GM10248 (cell line): Measurements from ENCODE around the gene DAAM1.

Source experiments
- CTCF ChIA-PET: fragments of 300-600 bp; sonication (Branson Sonifier 250); formaldehyde crosslinking; extraction: SDS; loops from one replicate; lab custom pipeline; 2021; ENCODE audit warnings: antibody characterized with exemption; lab: Yijun Ruan, JAX
- POLR2A ChIA-PET: fragments of 350-650 bp; sonication (Branson Sonifier 250); formaldehyde crosslinking; extraction: SDS; loops from one replicate; lab custom pipeline; 2020; ENCODE audit warnings: antibody characterized with exemption; lab: Yijun Ruan, JAX
- DNase-seq: peaks from one replicate; pipeline ENCODE4 v3.0.0; 2012; ENCODE audit errors: extremely low spot score
- CTCF ChIP-seq: IDR thresholded peaks from 2 replicates; pipeline ENCODE4 v1.5.1; 2012; ENCODE audit warnings: mild to moderate bottlenecking, low read depth; ENCODE audit errors: extremely low read depth, missing control alignments, control extremely low read depth

Gene DAAM1

GRCh38 chr14:59349258-59349701 is 160.8 kb downstream of the DAAM1 start:
- ChIA-PET CTCF (interaction anchor here (1.2 to 2.5 kb wide), 3 partner anchors 10 to 225 kb away, joined by 3 to 8 read pairs (median 4); no protein-coding TSS in a partner anchor), POLR2A (no interaction called here)
- no peak for TF ChIP-seq CTCF
- no peak for DNase-seq

DNA sequence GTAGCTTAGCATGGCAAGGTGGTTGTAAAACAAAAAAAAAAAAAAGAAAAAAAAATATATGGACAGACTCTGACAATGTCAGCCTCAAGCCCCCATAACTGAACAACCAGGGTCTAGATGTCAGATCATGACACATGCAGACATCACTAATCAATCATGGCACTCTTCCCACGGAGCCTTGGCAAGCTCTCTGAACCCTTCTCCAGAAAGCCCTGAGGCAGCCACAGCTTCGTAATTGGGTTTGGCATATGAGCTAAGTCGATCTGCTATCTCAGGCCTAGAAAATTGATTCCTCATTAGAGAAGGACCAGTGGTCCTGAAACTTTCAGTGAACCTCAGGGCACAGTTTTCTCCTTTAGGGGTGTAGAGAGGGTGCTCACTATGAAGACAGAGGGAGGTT is 164.5 kb downstream of the DAAM1 start:
- ChIA-PET POLR2A (no interaction called here), CTCF (interaction anchor here (1.1 kb wide), 2 partner anchors 13 to 15 kb away, joined by 3 read pairs; no protein-coding TSS in a partner anchor)
- TF ChIP-seq CTCF = no peak
- DNase-seq = no peak

GRCh38 chr14:59354666-59355065 is 166.2 kb downstream of the DAAM1 start:
- POLR2A ChIA-PET = no interaction called here
- CTCF ChIA-PET = no interaction called here
- no peak for TF ChIP-seq CTCF
- DNase-seq = no peak

DNA sequence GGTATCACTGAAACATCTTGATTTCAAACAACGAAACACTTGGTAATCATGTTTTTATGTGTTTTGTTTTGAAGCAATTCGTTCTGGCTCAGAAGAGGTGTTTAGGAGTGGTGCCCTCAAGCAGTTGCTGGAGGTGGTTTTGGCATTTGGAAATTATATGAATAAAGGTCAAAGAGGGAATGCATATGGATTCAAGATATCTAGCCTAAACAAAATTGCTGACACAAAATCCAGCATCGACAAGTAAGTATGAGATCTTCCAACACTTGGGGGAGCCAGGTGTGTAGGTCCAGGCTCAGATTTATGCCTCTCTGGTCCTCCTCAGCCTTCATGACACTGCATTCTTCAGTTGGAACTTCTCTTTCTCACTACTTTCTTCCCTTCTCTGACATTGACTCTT is 166.6 kb downstream of the DAAM1 start:
- DNase-seq = no peak
- CTCF ChIA-PET = no interaction called here
- no peak for TF ChIP-seq CTCF
- POLR2A ChIA-PET = no interaction called here

DNA sequence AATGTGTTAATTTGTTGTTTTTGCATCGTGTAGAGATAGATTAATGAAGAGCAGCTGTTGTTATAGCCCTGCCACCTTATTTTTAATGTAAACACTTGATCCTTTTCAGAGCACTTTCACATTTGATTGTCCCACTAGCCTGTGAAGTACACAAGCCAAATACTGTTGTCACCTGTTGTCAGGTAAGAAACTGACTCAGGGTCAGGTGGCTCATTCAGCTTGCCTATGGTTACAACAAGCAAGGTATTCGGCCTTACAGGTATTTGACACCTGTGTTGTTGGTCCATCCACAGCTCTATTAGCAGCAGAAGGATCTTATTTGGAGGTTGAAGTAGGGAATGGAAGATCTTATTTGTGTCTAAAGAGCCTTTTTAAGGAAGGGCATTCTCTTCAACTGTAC is 167.8 kb downstream of the DAAM1 start:
- ChIA-PET POLR2A (no interaction called here), CTCF (no interaction called here)
- no peak for DNase-seq
- TF ChIP-seq CTCF = no peak

- ChIA-PET POLR2A (no interaction called here), CTCF (no interaction called here)
- DNase-seq = peak; percentile 35
- TF ChIP-seq CTCF = no peak
These were observed 168.3 kb downstream of the DAAM1 start for GRCh38 chr14:59356767-59357166.

DNA sequence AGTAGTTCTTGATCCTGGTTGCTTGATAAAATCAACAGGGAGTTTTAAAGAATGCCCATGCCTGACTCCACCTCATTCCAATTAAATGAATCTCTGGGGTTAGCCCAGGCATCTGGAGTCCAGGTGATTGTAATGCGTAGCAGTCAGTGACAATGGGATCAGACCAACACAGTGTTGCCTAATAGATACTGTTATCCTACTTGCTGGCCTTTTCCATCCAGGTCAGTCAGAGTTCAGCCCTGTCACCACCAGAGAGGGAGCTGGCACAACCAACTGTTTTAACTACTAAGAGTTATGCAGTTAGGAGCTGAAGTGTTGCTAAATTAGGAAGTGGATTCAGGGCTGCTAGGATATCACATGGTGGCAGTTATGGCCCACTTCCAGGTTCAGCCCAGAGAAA is 169.6 kb downstream of the DAAM1 start:
- no peak for TF ChIP-seq CTCF
- ChIA-PET CTCF (interaction anchor here (1.1 kb wide), 1 partner anchor 28 kb away, joined by 5 read pairs; no protein-coding TSS in a partner anchor), POLR2A (no interaction called here)
- DNase-seq = no peak
